MM.1S (cell line): Measurements from ENCODE around the gene FOS.

Experiments
- EZH2 ChIP-seq: fragments of 300-600 bp; sonication (generic); optimal IDR thresholded peaks from 2 replicates; pipeline ENCODE3; 2017; ENCODE audit warnings: low read depth, mild to moderate bottlenecking, antibody characterized with exemption, low read length, mixed read lengths
- EZH2phosphoT487 ChIP-seq: fragments of 300-600 bp; sonication (generic); IDR thresholded peaks from 2 replicates; pipeline ENCODE4 v1.6.1; 2018; ENCODE audit warnings: antibody characterized with exemption, low read length
- TF ChIP-seq, protein P1 (sequence below): fragments of 300-600 bp; sonication (generic); IDR thresholded peaks from 2 replicates; pipeline ENCODE4 v1.5.1; 2016; ENCODE audit warnings: antibody characterized with exemption, low read length, mixed read lengths

DNA sequence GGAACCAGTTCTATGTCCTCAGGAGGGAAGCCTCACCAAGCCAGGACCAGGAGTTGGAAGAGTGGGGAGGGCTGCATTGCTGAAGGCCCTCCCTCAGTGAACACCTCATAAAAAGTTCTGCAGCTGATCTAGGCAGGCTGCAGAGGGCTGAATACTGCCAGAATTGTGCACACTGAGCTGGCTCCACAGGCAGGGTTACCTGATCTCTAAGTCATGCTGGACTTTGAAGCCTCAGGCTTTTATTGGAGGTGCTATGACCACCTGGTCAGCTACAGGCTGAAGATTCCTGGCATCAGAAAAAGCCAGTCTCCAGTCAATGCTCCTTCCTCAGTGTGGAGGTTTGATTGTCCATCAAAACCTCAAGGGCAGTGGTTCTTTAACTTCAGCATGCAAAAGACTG lies 39.7 kb downstream of the FOS start:
- TF ChIP-seq, protein P1, sequence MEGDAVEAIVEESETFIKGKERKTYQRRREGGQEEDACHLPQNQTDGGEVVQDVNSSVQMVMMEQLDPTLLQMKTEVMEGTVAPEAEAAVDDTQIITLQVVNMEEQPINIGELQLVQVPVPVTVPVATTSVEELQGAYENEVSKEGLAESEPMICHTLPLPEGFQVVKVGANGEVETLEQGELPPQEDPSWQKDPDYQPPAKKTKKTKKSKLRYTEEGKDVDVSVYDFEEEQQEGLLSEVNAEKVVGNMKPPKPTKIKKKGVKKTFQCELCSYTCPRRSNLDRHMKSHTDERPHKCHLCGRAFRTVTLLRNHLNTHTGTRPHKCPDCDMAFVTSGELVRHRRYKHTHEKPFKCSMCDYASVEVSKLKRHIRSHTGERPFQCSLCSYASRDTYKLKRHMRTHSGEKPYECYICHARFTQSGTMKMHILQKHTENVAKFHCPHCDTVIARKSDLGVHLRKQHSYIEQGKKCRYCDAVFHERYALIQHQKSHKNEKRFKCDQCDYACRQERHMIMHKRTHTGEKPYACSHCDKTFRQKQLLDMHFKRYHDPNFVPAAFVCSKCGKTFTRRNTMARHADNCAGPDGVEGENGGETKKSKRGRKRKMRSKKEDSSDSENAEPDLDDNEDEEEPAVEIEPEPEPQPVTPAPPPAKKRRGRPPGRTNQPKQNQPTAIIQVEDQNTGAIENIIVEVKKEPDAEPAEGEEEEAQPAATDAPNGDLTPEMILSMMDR = no peak
- TF ChIP-seq EZH2 = no peak
- no peak for TF ChIP-seq EZH2phosphoT487
